CD4-positive, alpha-beta T cell treated with Interleukin-1 beta for 1 hour (primary cell): Measurements from ENCODE around the gene CLEC1A.
"Not testable (repeated sequence)": the region's sequence is repeated elsewhere in the genome, so short reads cannot be mapped to it uniquely, and the experiment has no call there.

ENCODE experiments used
- DNase-seq, 2 donors: peaks; one replicate each; pipeline ENCODE4 v3.0.0-alpha.2; 2020 to 2022

The CLEC1A gene

DNA sequence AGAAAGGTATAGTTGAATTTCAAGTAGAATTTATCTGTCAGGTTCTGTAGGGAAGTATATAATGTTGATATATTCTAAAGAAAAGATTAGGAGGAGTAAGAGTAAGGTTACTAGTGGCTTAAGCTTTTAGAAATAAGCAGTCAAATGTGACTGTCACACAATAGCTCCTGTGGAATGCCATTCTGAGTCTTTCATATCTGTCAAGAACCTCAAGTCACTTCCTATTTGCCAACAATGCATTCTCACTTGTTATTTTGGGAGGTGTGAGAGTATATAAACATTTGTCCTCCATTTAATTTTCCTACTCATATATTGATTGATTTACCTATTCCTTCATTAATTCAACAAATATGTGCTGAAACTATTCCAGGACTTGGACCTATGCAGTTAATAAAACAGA lies 56.6 kb downstream of the CLEC1A start:
- no peak for DNase-seq

DNA sequence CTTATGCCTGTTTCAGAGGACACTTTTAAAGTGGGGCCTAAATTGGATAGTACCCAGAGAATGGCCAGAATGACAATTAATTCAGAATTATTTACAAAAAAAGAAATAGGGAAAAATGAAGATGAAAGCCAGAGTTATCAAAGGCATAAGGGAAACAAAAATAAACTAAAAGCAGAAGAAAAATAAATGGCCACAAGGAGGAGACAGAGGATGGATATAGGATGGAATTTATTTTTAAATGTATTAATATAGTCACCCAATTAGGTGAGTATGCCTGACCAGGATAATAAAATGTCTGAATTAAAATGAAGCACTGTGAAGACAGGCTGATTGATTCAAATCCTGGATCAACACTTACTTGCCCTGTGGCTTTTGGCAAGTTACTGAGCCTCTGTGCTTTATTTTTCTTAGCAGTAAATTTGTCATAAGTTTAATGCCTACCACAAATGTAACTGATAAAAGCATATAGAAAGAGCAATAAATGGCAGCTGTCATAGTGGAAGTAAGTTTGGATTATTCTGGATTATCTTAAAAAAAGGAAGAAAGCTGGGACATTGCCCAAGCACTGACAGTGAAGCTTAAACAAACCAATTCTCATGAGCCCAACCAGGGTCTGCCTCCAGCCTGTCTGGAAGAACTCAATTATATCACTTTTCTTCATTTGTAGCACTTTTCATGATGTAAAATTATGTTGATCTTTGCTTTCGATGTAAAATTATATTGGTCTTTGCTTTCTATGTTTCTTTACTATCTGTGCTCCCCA lies 64.8 kb downstream of the CLEC1A start:
- DNase-seq = no peak

DNA sequence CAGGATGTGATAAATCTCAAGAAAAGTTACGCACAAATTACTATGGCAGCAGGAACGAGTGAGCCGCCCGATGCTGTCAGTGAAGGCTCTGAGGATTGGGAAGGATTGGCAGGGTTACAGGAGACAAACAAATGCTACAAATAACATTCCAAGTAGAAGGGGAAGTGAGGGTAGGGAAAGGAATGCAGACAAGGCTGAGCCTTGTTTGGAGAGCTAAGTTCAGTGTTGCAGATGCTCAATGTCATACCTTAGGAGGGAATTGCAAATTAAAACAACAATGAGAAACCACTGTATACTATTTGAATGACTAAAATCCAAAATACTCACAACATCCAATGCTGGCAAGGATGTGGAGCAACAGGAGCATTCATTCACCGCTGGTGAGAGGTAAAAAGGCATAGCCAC lies 67.0 kb downstream of the CLEC1A start:
- no peak for DNase-seq

DNA sequence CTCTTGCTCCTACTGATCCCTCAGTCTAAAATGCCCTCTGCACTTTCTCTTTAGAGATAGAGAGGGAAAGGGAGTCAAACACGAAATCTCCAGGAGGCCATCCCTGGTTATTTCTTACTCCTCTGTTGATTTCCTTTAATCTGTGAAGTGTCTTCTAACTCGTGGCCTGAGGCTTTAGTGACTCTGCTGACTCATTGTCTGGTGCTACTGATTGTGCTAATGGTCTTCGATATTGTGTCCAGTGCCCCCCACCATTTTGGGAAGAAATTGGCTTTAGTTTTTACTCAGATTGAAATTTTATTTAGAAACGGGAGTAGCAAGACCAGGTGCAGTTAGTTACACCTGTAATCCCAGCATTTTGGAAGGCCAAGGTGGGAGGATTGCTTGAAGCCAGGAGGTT lies 67.5 kb downstream of the CLEC1A start:
- no peak for DNase-seq

DNA sequence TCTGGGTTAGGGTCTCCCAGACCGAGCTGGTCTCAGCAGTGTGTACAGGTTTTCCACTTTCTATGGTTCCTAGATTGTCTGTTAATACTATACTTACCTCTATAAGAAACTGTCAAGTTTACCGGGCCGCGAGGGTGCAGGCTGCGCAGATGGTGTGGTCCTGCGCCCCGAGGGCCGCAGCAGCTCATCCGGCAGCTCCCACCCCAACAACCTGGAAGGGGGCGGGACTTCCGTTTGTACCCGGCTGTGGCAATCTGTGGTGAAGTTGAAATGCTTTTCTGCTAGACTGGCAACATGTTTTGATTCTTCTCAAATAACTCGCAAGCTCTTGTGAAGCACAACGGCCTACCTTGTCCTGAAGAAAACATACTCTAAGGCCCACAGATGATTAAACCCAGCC lies 68.3 kb downstream of the CLEC1A start, which contains the start of gene CLEC9A:
Gene CLEC9A (plus strand): TSS at position 237 of the 400 bp plus-strand sequence. CDS start 22,006 bp downstream, outside the sequence.
- DNase-seq = no peak

DNA sequence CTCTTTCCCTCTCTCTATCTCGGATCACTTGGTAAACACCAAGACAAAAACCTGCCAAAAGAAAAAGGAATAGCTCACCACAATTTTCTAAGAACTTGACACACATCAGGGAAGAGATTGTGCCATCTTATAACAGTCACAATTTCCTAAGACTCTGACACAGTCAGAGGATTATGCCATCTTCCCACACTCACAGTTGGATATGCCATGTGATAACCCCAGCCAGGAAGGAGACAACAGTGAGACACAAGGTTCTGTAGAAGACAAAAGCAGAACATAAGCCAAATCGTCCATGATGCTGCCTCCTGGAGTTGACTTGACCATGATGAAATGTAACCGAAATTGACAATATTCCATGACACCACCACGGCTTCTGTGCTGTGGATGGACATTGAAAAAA lies 71.1 kb downstream of the CLEC1A start:
- DNase-seq = peak in 1 of 2 donors; percentile 58

DNA sequence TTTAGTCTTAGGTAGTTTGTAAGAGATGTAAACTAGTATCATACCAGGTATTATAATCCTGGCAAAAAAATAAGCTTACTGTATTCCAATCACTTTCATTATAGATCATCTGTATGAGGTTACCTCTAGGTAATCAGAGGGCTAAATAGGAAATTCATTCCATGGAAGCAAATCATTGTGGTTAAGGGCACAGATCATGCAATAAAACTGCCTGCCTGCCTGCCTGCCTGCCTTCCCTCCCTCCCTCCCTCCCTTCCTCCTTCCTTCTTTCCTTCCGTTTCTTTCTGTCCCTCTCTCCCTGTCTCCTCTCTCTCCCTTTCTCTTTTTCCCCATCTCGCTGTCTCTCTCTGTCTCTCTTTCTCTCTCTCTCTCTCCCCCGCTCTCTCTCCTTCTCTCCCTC lies 71.5 kb downstream of the CLEC1A start:
- DNase-seq = no peak

DNA sequence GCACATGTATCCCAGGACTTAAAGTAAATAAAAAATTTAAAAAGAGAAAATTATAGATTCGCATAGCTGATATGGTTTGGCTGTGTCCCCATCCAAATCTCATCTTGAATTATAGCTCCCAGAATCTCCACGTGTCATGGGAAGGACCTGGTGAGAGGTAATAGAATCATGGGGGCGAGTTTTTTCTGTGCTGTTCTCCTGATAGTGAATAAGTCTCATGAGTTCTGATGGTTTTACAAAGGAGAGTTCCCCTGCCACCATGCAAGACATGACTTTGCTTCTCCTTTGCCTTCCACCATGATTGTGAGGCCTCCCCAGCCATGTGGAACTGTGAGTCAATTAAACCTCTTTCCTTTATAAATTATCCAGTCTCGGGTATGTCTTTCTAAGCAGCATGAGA lies 72.1 kb downstream of the CLEC1A start:
- DNase-seq = not testable (repeated sequence)

DNA sequence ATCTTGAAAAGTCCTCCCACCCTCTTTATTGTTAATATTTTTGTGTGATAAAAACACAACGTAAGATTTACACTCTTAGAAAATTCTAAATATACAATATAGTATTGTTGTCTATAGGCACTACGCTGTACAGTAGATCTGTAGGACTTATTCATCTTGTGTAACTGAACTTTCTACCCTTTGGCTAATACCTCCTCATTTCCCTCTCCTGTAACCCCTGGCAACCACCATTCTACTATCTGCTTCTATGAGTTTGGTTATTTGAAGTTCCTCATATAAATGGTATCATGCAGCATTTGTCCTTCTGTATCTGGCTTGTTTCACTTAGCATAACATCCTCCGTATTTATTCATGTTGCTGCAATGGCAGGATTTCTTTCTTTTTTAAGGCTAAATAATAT lies 73.5 kb downstream of the CLEC1A start:
- no peak for DNase-seq

DNA sequence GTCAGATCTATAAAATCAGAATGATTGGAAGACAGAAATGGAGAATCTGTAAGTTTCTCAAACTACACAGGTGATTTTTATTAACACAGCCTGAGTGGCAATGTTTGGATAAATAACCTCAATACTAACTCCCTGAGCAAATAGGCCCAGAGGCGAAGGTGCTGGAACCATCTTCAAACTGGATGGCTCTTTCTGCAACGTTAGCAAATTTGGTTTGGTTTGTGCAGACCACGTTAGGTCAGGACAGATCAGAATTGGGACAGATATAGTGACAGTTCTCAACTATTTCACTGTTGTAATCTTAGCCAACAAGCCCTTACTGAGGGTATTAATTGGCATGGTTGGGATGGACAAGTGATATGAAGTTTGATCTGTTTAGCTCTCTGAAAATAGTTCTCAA lies 77.4 kb downstream of the CLEC1A start:
- no peak for DNase-seq
